C4-2B (cell line): ENCODE measurements around the gene SLC23A2.

ENCODE experiments used
- H3K27ac ChIP-seq: fragments of 450-650 bp; 2 replicates; pipeline ENCODE4 v1.5.1; 2017
- CTCF ChIP-seq: fragments of 450-650 bp; conservative IDR thresholded peaks from 2 replicates; pipeline ENCODE4 v1.5.1; 2017; ENCODE audit warnings: mild to moderate bottlenecking
- ZFX ChIP-seq: fragments of 450-650 bp; IDR thresholded peaks from 2 replicates; pipeline ENCODE4 v1.6.1; 2017

The SLC23A2 gene

GRCh38 chr20:4937407-4938319 is 63.6 kb downstream of the SLC23A2 start:
- H3K27ac ChIP-seq: peak overlapping the region; percentile 50

GRCh38 chr20:4936851-4937406 is 64.4 kb downstream of the SLC23A2 start:
- peak overlapping the region; percentile 50 for H3K27ac ChIP-seq
- TF ChIP-seq CTCF (no peak), ZFX (no peak)

More at GRCh38 chr20:4937407-4938319, 63.6 kb downstream of the SLC23A2 start:
- no peak for TF ChIP-seq CTCF
- no peak for TF ChIP-seq ZFX

- TF ChIP-seq CTCF: no peak
- TF ChIP-seq ZFX: no peak
- peak overlapping the region; percentile 50 for H3K27ac ChIP-seq
Measured at GRCh38 chr20:4936392-4936850, 64.9 kb downstream of the SLC23A2 start.

- no peak for TF ChIP-seq ZFX
- no peak overlapping the region for H3K27ac ChIP-seq
Measured at GRCh38 chr20:4932061-4932460, 69.2 kb downstream of the SLC23A2 start.

- TF ChIP-seq CTCF (no peak), ZFX (no peak)
- no peak overlapping the region for H3K27ac ChIP-seq
Measured at GRCh38 chr20:4929686-4930397, 71.5 kb downstream of the SLC23A2 start.

- TF ChIP-seq CTCF (no peak), ZFX (no peak)
- peak overlapping the region; percentile 61 for H3K27ac ChIP-seq
Measured at GRCh38 chr20:4926531-4927156, 74.7 kb downstream of the SLC23A2 start.

- peak overlapping the region; percentile 61 for H3K27ac ChIP-seq
- TF ChIP-seq CTCF: no peak
- no peak for TF ChIP-seq ZFX
Measured at GRCh38 chr20:4925842-4926530, 75.3 kb downstream of the SLC23A2 start.
